Chondrocyte (in vitro differentiated cells): ENCODE measurements around the gene CPE. TPM values are rescaled to one million over a fixed set of nuclear protein-coding genes. Genes with fewer than 3 reads are reported as not detected.
"Not testable (repeated sequence)": the region's sequence is repeated elsewhere in the genome, so short reads cannot be mapped to it uniquely, and the experiment has no call there.

Experiments
- DNase-seq: peaks from one replicate; pipeline ENCODE4 v3.0.0; 2021; ENCODE audit warnings: mixed read lengths, low spot score
- H3K27ac Mint-ChIP-seq: one replicate; pipeline ENCODE4 v1.8.0; 2021; ENCODE audit warnings: mild to moderate bottlenecking, moderate library complexity, mixed read lengths; ENCODE audit not compliant: unreplicated experiment
- H3K27me3 Mint-ChIP-seq: 2 replicates; pipeline ENCODE4 v1.8.0; 2021; ENCODE audit warnings: low read depth, mixed read lengths
- H3K36me3 Mint-ChIP-seq: 2 replicates; pipeline ENCODE4 v1.8.0; 2021; ENCODE audit warnings: low read depth, mixed read lengths
- H3K4me1 Mint-ChIP-seq: 2 replicates; pipeline ENCODE4 v1.8.0; 2021; ENCODE audit warnings: low read depth, mild to moderate bottlenecking, mixed read lengths
- H3K4me3 Mint-ChIP-seq: one replicate; pipeline ENCODE4 v1.8.0; 2021; ENCODE audit warnings: mild to moderate bottlenecking, moderate library complexity, mixed read lengths; ENCODE audit not compliant: unreplicated experiment
- H3K9me3 Mint-ChIP-seq: 2 replicates; pipeline ENCODE4 v1.8.0; 2021; ENCODE audit warnings: low read depth, mixed read lengths
- total RNA-seq: library from RNA; stranded (reverse); gene quantifications from 3 replicates; pipeline ENCODE4 v1.2.1, GENCODE V29; 2021
- TF ChIP-seq, protein P1 (sequence below): fragments of 200-600 bp; sonication (generic); IDR thresholded peaks from 2 replicates; pipeline ENCODE4 v1.5.0; 2021; ENCODE audit warnings: antibody characterized with exemption, mild to moderate bottlenecking, moderate library complexity

Gene CPE
- total RNA-seq, 1 donor from 2014 or later, result 275 TPM

DNA sequence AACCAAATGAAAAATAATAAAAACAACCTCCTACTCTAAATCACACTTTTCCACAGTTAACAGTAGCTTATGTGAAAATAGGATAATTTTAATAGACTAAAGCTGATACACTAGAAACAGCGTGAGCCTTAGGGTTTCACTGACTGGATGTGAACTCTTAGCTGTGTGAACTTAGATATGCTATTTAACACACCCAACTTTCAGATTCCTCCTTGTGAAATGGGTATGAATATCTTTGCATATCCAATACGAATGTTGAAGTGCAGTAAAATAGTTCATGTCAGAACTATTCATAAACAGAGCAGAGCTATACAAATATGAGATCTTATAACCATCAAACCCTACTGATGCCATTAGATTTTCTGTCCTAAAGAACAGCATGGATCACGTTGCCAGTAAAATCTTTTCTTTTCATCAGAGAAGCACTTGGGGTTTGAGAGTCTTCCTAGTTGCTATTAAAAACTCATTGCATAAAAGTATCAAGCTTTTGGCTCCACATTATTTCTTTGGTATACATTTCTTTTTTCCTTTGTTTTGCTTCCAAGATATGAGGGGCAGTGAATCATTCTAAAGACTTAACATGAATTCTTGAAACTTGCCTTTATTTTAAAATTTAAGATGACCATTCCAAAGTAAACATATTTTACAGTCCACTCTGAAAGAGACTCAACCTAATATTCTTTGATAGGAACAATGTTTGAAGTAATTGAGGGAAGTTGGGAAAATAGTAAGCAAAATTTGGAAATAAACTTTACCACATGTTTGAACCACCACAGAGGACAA, 102.4 kb downstream of the CPE start:
- Mint-ChIP-seq H3K36me3 (peaks cover 9% of the 10 kb centered on the region), H3K27me3 (no peaks in the 10 kb centered on the region), H3K27ac (peak overlapping the region; percentile 54), H3K4me1 (peaks cover 33% of the 10 kb centered on the region), H3K4me3 (no peak overlapping the region), H3K9me3 (no peaks in the 10 kb centered on the region)
- TF ChIP-seq, protein P1, sequence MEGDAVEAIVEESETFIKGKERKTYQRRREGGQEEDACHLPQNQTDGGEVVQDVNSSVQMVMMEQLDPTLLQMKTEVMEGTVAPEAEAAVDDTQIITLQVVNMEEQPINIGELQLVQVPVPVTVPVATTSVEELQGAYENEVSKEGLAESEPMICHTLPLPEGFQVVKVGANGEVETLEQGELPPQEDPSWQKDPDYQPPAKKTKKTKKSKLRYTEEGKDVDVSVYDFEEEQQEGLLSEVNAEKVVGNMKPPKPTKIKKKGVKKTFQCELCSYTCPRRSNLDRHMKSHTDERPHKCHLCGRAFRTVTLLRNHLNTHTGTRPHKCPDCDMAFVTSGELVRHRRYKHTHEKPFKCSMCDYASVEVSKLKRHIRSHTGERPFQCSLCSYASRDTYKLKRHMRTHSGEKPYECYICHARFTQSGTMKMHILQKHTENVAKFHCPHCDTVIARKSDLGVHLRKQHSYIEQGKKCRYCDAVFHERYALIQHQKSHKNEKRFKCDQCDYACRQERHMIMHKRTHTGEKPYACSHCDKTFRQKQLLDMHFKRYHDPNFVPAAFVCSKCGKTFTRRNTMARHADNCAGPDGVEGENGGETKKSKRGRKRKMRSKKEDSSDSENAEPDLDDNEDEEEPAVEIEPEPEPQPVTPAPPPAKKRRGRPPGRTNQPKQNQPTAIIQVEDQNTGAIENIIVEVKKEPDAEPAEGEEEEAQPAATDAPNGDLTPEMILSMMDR, result no peak
- no peak for DNase-seq

DNA sequence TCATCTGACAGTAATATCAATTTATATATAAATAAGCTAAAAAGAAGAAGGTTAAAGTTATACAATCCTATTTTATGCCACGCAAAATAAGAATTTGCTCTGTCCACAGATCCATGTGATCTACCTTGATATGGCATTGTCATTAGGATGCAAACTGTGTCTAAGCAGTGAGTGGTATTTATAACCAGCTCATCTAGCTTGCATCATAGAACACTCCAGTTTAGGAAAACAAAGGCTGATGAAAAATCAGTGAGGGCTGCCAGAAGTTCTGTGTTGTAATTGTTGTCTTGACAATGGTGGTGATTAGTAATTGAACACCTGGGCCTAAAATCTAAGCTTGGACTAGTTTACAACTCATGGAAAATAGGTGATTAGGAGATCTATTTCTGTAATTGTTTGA, 111.0 kb downstream of the CPE start:
- Mint-ChIP-seq H3K27ac (no peak overlapping the region), H3K27me3 (no peaks in the 10 kb centered on the region), H3K9me3 (no peaks in the 10 kb centered on the region), H3K4me3 (no peak overlapping the region), H3K4me1 (peaks cover 4% of the 10 kb centered on the region), H3K36me3 (peaks cover 21% of the 10 kb centered on the region)
- no peak for DNase-seq
- TF ChIP-seq, protein P1, result no peak

DNA sequence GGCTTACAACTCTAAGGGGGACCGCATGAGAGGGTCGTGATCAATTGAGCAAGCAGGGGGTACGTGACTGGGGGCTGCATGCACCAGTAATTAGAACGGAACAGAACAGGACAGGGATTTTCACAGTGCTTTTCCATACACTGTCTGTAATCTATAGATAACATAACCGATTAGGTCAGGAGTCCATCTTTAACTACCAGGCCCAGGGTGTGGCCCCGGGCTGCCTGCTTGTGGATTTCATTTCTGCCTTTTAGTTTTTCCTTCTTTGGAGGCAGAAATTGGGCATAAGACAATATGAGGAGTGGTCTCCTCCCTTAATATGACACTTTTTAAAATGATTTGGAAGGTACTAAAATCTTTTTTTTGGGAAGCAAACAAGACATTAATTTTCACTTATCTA, 113.8 kb downstream of the CPE start:
- not testable (repeated sequence) for H3K27ac Mint-ChIP-seq, H3K9me3 Mint-ChIP-seq, H3K4me1 Mint-ChIP-seq, H3K4me3 Mint-ChIP-seq, DNase-seq, H3K27me3 Mint-ChIP-seq
- H3K36me3 Mint-ChIP-seq, result peaks cover 17% of the 10 kb centered on the region

DNA sequence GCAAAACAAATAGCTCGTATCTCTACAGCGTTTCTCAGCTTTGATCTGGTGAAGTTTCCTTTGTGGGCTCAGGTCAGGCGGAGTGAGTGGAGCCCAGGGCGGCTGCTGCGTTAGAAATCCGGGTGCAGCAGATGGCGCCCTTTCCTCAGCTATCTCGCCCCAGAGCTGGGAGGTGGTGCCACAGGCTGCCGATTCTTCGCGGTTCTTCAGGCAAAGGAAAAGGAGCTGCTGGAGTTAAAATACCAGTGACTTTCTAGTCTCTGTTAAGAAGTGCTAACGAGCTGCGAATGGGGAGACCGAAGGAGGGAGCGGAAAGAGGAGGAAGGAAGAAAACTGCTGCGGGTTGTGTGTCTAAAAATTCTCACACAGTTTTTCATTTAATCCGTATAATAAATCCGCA, 114.6 kb downstream of the CPE start:
- H3K27ac Mint-ChIP-seq, result peak overlapping the region; percentile 24
- no peak for DNase-seq
- H3K4me3 Mint-ChIP-seq, result peak overlapping the region; percentile 55
- peaks cover 15% of the 10 kb centered on the region for H3K36me3 Mint-ChIP-seq
- TF ChIP-seq, protein P1, result peak; percentile 90
- no peaks in the 10 kb centered on the region for H3K27me3 Mint-ChIP-seq
- peaks cover 4% of the 10 kb centered on the region for H3K4me1 Mint-ChIP-seq
- no peaks in the 10 kb centered on the region for H3K9me3 Mint-ChIP-seq

DNA sequence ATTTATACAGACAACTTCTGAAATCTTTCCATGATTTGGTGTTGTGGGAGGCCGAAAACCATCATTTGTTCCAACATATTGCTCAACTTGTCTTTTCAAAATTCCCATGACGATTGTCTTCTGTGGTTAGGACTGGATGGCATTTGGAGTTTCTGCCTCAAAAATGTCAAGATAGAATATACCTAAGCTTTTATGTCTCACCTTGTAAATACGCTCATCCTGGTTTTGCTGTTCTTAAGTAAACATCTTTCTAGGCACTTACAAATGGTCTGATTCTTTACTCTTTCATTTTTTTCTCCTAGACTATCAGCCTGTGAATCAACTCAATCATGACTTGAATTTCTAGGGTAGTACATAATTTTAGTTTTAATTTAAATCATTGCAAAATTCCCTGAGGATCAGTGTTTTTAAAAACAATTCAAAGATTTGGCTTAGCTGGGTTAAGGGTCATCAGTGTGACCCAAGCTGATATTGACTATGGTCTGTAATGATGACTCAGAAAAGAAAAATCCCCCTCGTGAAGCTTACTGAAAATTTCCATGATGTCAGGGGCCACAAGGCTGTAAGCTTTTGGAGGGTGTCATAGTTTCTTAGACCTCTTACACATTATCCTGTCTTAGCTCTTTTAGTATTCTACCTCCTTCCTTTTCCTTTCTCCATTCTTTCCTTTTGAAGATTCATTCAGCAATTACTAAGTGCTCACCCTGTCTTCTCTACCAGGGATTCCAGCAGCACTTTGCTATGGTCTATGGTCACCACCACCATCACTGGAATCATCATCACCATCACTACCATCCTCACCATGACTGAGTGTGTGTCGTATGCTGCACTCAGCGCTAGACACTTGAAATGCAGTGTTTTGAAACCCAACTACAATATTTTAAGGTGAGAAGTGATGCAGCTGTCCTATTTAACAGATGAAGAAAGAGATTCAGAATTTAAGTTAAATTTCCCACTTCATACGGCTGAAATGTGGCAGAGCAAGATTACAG, 124.4 kb downstream of the CPE start:
- Mint-ChIP-seq H3K4me1 (peaks cover 46% of the 10 kb centered on the region), H3K4me3 (no peak overlapping the region), H3K27ac (no peak overlapping the region), H3K27me3 (no peaks in the 10 kb centered on the region), H3K36me3 (peaks cover 11% of the 10 kb centered on the region), H3K9me3 (no peaks in the 10 kb centered on the region)
- no peak for DNase-seq
- TF ChIP-seq, protein P1, result no peak
